ENCODE results near the gene PAX2.

DNA sequence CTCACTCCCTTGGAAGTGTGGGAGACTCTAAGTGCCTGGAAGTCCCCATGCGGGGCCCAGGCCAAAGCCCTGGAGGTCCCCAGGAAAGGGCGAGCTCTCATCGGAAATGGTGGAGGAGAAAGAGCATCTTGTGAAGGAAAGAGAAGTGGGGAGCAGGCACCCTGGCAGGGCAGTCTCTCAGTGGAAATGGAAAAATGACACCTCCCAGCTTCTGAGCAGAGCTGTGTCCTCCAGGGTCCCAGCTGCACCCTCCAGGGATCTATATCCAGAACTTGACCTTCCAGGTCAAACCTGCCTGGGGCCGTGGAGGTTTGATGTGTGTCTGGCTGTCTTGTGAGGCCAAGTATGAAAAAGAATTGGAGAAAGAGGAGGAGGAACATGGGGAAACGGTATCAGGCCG lies 29.5 kb downstream of the PAX2 start:
- TF ChIP-seq POLR2A (IDR thresholded peaks at IDR 0.05) (no peak), CTCF (IDR thresholded peaks at IDR 0.05) (no peak), EP300 (IDR thresholded peaks at IDR 0.05) (no peak), POLR2AphosphoS5 (IDR thresholded peaks at IDR 0.05) (no peak)
